Body of pancreas (tissue), 4 donors: ENCODE measurements around the gene KRT3.

Source experiments
- POLR2A ChIP-seq, 3 donors: fragments of 450-650 bp; IDR thresholded peaks; one replicate each; pipeline ENCODE4 v1.6.1; 2016; ENCODE audit warnings: antibody characterized with exemption in 3 of 3, mild to moderate bottlenecking in 2 of 3
- TF ChIP-seq, protein P1 (sequence below), 7 experiments: fragments of 450-650 bp in 4 of 7; fragments of 200-600 bp in 3 of 7; sonication (generic) in 3 of 7; IDR thresholded peaks; one replicate each; pipeline ENCODE4 v1.5.1; 2016 to 2019; ENCODE audit warnings: antibody characterized with exemption in 7 of 7

DNA sequence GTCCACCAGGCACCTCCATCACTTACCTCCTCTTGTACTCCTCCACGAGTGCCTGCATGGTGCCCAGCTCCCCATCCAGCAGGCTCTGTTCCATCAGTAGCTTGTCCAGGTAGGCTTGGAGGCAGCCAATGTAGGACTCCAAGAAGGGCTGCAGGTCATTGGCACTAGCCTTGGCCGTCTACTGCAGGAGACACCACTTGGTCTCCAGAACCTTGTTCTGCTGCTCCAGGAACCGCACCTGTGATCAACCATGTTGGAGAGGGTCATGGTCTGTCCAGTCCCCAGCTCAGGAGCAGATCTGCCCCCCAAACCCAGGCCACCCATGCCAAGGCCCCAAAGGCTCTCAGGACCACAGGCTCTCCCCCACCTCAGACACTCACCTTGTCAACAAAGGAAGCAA lies 42.6 kb downstream of the KRT3 start:
- TF ChIP-seq, protein P1, sequence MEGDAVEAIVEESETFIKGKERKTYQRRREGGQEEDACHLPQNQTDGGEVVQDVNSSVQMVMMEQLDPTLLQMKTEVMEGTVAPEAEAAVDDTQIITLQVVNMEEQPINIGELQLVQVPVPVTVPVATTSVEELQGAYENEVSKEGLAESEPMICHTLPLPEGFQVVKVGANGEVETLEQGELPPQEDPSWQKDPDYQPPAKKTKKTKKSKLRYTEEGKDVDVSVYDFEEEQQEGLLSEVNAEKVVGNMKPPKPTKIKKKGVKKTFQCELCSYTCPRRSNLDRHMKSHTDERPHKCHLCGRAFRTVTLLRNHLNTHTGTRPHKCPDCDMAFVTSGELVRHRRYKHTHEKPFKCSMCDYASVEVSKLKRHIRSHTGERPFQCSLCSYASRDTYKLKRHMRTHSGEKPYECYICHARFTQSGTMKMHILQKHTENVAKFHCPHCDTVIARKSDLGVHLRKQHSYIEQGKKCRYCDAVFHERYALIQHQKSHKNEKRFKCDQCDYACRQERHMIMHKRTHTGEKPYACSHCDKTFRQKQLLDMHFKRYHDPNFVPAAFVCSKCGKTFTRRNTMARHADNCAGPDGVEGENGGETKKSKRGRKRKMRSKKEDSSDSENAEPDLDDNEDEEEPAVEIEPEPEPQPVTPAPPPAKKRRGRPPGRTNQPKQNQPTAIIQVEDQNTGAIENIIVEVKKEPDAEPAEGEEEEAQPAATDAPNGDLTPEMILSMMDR (IDR thresholded peaks at IDR 0.05): no peak
- TF ChIP-seq POLR2A (IDR thresholded peaks at IDR 0.05): no peak
